C1 segment of cervical spinal cord (tissue), 14 donors: ENCODE measurements around the gene ANXA2.

Experiments used
- DNase-seq, 14 donors: peaks; one replicate each; lab custom pipeline; 2025; lab: John Stamatoyannopoulos, UW

The ANXA2 gene

DNA sequence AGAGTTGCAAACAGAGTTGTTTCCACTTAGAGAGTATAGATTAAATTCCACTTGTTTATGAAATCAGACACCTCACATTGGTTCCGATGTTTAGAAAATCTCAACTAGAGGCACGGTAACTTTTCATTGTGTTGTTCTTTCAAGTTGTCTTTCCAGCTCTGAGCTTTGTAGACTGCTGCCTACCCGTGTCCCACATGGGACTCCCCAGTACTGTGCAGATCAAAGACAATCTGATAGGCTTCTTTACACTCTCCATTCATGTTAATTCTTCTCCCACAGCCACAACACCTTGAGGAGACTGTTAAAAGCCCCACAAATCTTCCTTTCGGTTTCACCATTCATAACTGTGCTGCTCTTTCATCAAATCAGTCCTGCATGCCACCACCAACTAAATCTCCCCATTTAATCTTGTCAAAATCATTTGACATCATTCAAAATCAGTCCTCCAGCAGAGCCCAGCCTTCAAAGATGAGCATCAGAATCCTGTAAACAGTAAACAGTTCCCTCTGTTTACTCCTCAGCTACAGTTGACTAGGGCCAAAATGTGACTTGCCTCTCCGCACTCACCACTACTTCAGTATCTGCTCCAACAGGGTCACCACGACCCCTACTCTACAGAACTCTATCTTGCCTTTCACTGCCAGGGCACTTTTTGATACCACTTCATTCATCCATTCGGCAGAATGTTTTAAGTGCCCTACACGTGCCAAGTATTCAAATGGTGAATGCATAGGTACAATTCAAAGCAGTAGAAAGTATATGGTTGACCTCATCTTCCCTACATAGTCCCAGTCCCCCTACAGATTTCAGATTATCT is 8.3 kb downstream of the ANXA2 start:
- no peak for DNase-seq

DNA sequence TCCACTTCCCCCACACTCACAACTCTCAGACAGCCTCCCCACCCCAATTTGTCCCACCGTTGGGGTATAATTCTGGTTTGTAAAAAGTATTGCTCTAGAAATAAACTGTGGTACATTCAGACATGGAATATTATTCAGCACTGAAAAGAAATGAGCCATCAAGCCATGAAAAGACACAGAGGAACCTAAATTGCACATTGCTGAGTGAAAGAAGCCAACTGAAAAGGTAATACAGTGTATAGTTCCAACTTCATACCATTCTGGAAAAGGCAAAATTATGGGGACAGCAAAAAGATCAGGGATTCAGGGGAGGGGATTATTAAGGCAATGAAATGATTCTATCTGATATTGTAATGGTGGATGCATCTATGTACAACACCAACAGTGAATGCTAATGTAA is 10.5 kb downstream of the ANXA2 start:
- no peak for DNase-seq

DNA sequence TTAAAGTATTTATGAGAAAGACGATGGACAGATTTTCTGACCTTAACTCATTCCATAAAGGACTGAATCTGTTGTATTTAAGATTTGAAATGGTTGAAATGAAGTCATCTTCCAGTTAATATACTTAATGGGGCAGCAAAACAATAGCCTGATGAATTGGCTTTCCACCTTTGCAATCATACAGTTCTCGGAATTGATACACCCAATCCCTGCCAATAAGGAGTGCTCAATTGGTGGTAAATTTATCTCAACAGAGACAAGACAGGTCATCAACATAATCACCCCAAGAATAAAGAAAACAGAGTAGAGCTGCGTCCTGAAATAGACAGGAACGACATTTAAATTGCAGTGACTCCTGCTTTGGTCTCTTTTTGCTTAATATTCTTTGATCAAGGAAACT is 11.2 kb downstream of the ANXA2 start:
- no peak for DNase-seq

DNA sequence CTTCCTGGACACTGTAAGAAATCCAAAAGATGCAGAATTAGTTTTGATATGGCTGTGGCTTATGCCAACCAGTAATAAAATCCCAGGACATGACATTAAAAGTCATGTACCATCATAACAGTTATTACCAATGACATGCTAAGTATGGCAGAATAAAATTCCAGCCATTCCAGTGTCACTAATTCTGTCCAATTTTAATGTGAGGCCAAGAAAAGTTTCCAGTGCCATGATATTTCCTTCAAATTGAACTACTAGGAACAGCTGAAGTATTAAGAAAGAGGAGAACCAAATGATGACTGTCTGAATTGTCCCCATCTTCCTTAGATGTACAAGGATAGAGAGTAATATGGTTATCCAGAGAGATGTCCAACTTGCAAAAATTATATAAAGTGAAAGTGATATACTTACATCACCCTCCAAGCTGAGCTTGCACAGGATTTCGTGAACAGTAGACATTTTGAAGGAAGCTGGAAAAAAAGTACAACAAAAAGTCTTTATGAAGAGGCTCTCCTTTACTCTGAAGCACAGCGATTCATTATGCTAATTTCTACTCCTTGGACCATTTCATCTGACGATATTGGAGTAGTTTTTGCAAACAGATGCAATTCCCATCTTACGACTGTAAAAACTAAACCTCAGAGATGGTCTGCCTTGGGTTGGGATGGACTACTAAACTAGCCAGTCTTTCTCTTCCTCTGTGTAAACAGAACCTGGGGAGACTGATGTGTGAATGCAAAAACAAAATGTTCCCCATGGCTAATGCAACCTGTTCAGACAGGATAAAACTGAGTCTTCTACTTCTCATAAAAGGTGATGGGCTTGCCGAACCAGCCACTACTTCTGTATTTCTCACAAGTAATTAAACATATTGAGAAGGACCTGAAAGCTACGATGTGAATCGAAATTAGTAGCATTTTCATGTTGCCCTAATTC is 11.9 kb downstream of the ANXA2 start:
- DNase-seq, result no peak

DNA sequence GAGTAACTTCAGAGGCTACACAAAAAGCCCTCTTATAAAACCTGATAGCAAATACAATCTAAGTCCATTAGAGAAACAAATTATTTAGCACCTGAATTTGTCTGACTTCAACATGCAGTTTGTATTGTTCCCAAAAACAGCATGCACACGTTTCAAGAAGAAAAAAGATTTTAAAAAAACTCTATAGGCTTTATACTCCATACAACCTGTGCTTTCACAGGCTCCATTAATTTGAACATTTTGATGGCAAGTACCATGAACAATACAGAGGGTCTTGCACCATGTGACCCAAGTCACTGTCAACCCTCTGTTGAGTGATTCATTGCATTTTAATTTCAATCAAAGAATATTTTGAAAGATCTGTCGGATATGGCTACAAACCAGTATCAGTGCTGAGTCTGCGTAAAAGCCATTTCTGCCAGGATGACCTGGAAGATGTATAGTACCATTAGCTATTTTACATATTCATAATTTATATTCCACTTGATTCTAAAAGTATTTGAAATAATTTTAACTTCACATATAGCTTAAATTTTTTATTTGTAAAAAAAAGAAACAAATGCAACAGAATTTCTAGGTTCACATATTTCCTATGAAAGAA is 13.2 kb downstream of the ANXA2 start:
- DNase-seq, result no peak

DNA sequence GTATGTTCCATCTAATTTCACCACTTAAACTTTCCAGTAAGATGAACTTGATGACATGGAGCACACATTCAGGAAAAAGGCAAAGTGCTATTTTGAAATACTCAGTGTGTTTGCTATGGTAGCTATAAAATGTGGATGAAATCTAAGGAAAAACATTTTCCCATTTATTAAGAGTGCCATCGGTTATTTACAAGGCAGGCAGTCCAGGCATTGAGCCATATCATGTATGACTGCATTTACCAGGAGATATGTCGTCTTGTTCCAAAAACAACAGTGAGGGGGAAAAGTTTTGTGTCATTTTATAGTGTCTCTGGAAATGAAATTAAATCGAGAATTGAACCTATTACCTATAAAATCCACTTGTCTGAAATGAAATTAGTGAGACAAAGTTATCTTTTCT is 13.7 kb downstream of the ANXA2 start:
- DNase-seq, result no peak

DNA sequence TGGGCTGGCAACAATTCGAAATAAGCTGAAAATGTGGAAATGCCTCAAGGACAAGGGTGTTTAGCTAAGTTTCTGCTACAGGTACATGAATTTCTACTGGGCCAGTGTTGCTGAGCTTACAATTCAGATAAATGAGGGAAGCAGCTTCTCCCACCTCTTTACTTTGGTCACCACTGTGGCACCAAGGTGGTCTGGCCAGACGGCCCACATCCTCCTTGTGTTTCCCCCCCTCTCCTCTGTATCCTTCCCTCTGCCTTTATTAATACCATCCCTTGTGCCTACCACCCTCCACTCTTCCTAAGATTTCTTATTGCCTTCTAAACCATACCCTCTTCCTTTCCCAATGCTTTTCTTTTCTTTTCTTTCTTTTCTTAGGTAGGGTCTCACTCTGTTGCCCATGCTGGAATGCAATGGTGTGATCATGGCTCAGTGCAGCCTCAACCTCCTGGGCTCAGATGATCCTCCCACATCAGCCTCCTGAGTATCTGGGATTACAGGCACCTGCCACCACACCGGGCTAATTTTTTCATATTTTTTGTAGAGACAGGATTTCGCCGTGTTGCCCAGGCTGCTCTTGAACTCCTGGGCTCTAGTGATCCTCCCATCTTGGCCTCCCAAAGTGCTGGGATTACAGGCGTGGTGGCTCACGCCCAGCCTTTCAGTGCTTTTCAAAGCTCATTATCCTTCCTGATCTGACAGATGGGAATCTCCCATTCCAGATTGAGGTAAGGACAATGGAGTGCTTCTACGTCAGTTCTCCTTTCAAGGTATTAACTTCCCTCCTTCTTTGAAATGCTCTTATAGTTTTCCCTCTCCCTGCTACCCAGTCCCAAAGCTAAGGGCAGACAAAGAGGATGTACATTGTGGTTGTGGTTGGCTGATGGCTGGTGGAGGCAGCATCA is 14.8 kb downstream of the ANXA2 start:
- no peak for DNase-seq

DNA sequence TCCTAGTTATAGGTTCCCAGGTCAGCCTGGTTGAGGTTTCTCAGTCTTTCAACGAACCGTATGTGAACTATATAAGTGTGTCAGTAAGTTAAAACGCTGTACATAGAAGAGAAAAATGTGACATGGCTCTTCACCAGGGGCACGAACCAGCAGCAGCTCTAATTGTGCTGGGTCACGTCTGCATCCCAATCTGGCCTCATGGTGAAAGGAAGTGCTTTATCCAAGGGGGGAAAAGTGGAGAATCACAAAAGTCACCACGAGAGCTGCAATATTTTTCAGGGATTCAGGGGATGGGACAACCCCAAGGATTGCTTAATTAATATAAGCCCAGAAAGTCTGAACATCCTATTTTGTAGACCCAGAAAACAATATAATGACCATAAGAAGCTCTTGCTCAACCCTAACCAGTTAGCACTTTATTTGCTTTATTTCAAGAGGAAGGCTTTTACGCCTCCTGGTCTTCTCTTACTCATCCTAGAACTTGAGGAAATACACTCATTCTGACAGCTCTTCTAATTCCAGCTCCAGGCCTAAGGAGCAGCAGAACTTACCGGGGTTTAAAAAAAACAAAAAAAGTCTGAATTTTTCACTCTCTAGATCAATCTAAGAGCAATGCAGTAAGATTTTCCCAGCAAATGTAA is 16.5 kb downstream of the ANXA2 start:
- DNase-seq, result no peak

DNA sequence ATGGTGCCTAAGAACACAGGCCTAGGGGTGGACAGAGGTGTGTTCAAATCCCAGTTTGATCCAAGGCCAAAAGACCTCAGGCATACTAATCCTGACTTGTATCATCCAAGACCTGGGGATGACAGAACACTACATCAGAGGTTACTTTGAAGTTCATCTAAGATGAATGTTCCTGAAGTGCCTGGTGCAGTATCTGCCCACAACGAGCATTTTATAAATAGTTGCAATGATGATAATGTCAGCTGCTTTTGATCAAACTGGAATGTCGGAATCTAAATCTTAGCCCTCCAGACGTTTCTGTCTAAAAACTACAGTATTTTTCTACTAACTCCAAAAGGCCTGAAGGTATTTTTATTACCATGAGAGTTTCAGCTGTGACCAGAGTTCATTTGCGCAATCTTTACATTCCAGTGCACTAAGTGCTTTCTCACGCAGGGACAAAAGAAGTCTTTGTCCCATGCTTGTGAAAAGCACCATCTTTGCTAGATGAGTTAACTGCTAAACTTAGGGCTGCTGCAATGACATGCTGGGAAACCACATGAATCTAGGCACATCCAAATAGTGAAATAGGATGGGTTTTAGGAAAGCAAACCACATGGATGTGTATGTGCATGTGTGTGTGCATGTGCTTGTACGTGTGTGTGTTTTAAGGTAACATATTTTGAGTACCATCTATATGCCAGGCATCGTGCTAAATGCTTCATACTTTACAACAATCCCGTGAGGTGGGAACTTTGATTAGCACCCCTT is 18.1 kb downstream of the ANXA2 start:
- no peak for DNase-seq

DNA sequence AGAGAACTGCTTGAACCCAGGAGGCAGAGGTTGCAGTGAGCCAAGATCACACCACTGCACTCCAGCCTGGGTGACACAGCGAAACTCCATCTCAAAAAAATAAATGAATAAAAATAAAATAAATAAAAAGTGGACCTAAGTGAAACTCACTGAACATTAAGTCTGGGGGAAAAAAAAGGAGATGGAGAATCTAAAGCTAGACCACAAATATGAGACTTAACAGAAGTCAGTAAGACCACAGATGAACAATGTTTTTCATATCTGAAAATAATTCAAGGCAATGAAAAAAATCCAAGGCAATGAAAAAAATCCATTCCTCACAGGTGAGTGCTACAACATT is 18.6 kb downstream of the ANXA2 start:
- no peak for DNase-seq

DNA sequence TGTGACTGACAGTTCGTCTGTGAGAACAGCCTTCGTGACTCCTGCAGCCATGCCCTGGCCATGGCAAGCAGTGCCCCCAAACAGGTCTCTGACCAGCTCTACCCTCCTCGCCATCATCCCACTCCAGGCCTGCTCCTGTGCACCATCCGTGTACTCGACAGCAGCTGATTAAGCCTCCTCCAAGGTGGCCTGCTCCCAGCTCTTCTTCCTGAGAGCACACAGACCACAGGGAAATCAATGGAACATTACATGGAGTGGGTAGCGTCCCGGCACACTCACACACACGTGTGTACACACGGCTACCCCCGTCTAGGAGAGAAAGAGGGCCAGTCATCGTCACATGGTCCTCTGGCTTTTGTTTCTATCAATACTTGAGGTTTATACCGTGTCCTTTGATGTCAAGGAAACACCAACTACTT is 21.1 kb downstream of the ANXA2 start:
- no peak for DNase-seq

DNA sequence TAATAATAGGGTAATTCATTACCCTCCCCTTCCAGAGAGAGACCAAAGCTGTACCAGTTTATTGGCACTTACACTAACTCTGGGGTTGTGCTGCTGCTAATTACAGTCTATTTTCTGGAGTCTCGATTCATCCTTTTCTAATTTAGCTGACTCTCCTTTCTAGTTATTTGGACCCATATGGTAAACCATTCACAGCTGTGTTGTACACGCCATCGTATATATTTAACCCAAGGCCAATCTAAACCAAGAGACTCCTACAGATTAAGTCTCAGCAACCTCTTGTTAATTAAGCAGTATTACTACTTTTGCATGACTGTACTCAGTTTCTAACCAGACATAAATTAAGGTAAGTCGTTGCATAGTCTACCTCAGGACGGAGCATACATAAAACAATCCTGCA is 22.5 kb downstream of the ANXA2 start:
- DNase-seq, result no peak

DNA sequence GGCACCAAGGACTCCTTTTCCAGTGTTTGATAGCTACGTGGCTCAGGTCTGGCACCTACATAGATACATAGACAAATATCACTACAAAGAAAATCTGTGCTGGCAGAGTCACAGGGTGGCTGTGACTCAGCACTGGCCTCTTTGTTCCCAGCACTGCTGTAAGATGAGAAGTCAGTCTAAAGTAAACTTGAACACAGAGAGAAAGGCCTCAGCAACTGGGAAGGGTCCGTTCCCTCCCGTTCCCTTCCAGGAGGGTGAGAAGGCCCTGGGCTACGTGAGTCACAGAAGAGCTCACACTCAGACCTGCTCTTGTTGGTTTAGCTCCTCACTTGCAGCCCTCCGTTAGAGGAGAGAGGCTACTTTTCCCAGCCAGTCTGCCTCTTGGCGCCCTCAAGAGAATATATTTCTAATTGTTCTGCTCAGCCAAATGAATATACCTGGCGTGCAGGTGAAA is 23.1 kb downstream of the ANXA2 start:
- DNase-seq, result peak in 6 of 14 donors; percentile 10 to 76 (median 23)

DNA sequence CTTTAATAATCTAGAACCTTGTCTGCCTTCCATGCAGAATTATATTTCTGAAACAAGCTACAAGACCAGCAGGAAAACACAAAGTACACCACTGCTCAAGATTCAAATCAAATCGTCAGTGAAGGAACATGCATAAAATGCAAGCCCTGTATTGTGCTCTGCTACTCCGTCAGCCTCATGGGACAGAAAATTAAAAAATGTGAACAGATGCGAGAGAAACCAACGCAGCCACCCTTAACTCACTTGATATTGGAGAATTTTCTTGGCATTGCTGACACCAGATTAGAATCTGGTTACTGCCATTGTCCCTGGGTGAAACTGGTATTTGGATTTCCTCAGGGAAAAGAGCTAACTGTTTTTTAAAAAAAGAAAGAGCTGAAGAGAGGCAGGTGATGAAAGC is 23.6 kb downstream of the ANXA2 start:
- DNase-seq, result no peak

DNA sequence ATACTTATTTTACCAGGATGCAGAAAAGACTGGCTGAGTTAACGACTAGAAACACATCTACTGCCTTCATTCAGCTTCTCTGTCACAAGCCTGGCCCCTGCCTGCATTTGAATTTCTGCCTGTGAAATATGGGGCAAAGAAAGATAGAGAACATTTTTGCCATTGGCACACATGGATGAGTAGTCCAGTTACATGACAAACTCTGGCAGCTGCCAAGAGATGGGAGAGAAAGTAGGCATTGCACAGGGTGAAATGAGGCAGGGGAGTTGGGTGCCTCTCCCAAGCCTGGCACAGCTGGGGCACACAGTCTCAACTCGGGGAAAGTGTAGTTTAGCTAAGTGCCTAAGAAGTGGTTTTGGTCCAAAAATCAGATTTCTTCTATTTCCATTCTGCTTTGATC is 24.0 kb downstream of the ANXA2 start:
- no peak for DNase-seq

DNA sequence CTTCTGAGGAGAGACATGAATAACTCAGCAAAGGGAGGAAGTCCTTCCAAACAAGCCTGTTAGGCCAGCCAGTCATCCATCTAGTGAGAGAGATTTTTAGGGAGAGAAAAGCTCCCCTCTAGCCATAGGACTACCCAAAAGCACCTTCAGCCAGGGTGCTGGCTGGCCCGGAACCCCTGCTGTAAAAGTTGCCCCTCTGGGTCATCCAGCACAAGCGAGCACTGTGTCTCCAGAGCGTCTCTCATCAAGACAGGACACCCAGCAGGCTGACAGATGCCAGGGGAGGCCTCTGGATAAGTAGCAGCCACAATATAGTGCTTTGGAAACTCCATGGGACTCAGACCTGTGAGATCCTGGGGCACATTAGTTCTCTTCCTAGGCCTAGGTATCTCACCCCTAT is 24.5 kb downstream of the ANXA2 start:
- DNase-seq, result no peak

DNA sequence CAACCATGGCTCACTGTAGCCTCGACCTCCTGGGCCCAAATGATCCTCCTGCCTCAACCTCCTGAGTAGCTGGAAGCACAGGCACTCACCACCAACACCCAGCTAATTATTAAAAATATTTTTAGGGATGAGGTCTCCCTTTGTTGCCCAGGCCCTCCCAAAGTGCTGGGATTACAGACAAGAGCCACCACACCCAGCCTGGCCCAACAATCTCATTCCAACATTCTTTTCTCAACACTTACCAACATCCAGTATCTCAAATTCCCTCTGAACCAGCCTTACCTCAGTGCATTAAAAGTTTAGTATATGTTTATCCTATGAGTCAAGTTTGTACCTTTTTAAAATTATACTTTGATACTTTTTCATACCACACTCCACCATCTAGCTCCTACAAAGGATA is 25.0 kb downstream of the ANXA2 start:
- DNase-seq, result no peak

DNA sequence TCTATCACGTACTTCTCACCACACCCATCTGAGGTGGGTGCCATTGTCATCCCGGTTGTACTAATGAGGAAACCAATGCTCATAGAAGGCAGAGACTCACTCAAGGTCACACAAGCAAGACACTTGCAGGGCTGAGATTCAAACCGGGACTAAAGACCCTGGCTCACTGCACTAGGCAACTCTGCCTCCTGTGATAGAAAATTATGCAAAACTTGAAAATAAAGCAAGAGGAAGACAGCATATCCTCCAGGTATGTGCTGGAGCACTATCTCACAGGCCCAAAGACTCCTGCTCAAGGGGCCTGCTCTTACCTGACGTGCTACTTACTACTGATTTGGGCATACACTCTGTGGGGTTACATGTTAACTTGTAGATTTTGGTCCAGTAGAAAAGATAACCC is 25.6 kb downstream of the ANXA2 start:
- no peak for DNase-seq

DNA sequence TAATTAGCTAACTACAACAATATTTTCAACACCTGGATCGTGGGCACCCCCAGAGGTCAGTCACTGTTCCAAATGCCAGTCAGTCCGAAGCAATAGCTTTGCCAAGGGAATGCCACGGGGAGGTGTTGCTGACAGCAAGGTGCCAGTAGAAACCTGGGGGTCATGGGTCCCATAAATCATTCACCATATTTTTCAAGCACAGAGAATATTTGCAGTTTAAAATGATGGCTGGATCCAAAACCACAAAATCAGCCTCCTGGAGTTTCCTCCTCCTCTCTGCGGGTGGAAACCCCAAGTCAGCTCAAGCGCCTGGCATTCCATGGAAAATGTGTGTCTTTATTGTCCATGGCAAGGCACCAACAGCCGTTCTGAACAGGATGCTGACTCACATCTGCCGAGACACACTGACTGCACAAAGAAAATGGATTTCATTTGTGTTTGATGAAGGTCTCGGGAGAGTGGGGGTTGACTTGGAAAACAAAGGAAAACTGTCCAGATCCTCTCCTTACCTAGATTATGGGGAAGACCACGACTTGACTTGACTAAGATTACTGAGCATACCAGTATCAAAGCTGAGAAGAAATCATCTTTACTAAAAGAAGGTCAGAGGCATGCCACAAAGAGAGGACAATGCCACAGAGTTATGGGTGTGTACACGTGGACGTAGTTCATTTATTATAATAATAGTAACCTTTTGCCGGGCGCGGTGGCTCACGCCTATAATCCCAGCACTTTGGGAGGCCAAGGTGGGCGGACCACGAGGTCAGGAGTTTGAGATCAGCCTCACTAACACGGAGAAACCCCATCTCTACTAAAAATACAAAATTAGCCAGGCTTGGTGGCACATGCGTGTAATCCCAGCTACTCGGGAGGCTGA is 26.4 kb downstream of the ANXA2 start:
- DNase-seq, result peak in 2 of 14 donors; percentile 29 to 33
